ENCODE results near the gene WDR7.

DNA sequence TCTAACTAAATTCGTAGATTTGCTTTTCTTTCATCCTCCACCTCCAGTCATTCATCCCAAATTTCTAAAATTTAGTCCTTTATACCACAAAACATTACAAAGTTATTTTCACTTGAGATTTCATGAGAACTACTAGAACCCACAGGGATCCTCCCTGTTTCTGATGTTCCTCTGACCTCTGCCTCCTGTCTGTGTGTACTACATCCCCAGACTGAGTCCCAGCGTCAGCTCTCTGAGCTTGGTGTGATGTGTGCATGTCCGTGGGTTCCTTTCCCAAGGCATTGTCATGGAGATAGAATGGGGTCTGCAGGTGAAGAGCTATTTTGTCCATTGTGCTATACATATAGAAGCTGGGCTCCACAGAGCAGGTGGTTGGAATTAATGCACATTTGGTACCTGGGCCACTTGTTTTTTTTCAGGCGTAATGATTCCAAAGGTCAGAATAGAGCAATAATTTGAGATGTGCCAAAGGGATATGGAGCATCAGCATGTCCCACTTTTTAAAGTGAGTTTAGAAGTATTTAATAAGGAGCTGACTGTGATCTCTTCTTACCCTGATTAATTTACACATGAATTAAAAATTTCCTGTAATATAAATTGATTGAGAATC lies 344.5 kb downstream of the WDR7 start:
- TF ChIP-seq ZNF384 (IDR thresholded peaks at IDR 0.05) (no peak), SP1 (IDR thresholded peaks at IDR 0.05) (no peak), CTBP1 (IDR thresholded peaks at IDR 0.05; ENCODE audit: borderline replicate concordance) (no peak), FOXM1 (IDR thresholded peaks at IDR 0.05; ENCODE audit: borderline replicate concordance) (no peak), SUZ12 (IDR thresholded peaks at IDR 0.05) (no peak), BHLHE40 (IDR thresholded peaks at IDR 0.05; ENCODE audit: borderline replicate concordance) (no peak), FOXA1 (IDR thresholded peaks at IDR 0.05) (no peak), ARNT (IDR thresholded peaks at IDR 0.05) (no peak), FOXK2 (IDR thresholded peaks at IDR 0.05) (no peak), NFRKB (IDR thresholded peaks at IDR 0.05) (no peak), LEF1 (IDR thresholded peaks at IDR 0.05; ENCODE audit: borderline replicate concordance) (no peak), L3MBTL2 (conservative IDR thresholded peaks at IDR 0.05) (no peak)
